Measurements from ENCODE around the gene FAM200B.

The FAM200B gene

GRCh38 chr4:15681372-15682241 is at the start of gene FAM200B:
Gene FAM200B, plus strand, starts transcription at chr4:15681827. Its CDS starts 5,151 bp downstream, at chr4:15686978.
- in situ Hi-C loops (cut with HindIII; ENCODE audit: low sequenced_read_pairs), result no loop called here
- peak; percentile 19 for TF ChIP-seq CTCF (IDR thresholded peaks at IDR 0.05; ENCODE audit: low read depth, low read length, missing control alignments)
- peak; percentile 96 for DNase-seq (ENCODE audit: low read depth)
- H3K4me3 ChIP-seq (ENCODE audit: low read depth, low read length), result peak within 1 kb of the TSS; percentile 83

- no peak for TF ChIP-seq CTCF (IDR thresholded peaks at IDR 0.05; ENCODE audit: low read depth, low read length, missing control alignments)
- no peak overlapping the region for H3K4me3 ChIP-seq (ENCODE audit: low read depth, low read length)
- in situ Hi-C loops (cut with HindIII; ENCODE audit: low sequenced_read_pairs), result no loop called here
- no peak for DNase-seq (ENCODE audit: low read depth)
Observed at GRCh38 chr4:15636818-15637217, 44.8 kb upstream of the FAM200B start.

GRCh38 chr4:15638418-15638817 is 43.2 kb upstream of the FAM200B start:
- TF ChIP-seq CTCF (IDR thresholded peaks at IDR 0.05; ENCODE audit: low read depth, low read length, missing control alignments), result no peak
- no peak for DNase-seq (ENCODE audit: low read depth)
- no peak overlapping the region for H3K4me3 ChIP-seq (ENCODE audit: low read depth, low read length)
- in situ Hi-C loops (cut with HindIII; ENCODE audit: low sequenced_read_pairs), result no loop called here

- no peak for TF ChIP-seq CTCF (IDR thresholded peaks at IDR 0.05; ENCODE audit: low read depth, low read length, missing control alignments)
- in situ Hi-C loops (cut with HindIII; ENCODE audit: low sequenced_read_pairs), result no loop called here
- DNase-seq (ENCODE audit: low read depth), result no peak
- H3K4me3 ChIP-seq (ENCODE audit: low read depth, low read length), result no peak overlapping the region
Observed at GRCh38 chr4:15648600-15648999, 33.0 kb upstream of the FAM200B start.

GRCh38 chr4:15649914-15650545 is 31.6 kb upstream of the FAM200B start:
- DNase-seq (ENCODE audit: low read depth), result no peak
- TF ChIP-seq CTCF (IDR thresholded peaks at IDR 0.05; ENCODE audit: low read depth, low read length, missing control alignments), result peak; percentile 63
- no peak overlapping the region for H3K4me3 ChIP-seq (ENCODE audit: low read depth, low read length)
- in situ Hi-C loops (cut with HindIII; ENCODE audit: low sequenced_read_pairs), result no loop called here

GRCh38 chr4:15651676-15652075 is 30.0 kb upstream of the FAM200B start:
- H3K4me3 ChIP-seq (ENCODE audit: low read depth, low read length), result no peak overlapping the region
- no peak for TF ChIP-seq CTCF (IDR thresholded peaks at IDR 0.05; ENCODE audit: low read depth, low read length, missing control alignments)

More at GRCh38 chr4:15651676-15652075, 30.0 kb upstream of the FAM200B start:
- in situ Hi-C loops (cut with HindIII; ENCODE audit: low sequenced_read_pairs), result no loop called here
- DNase-seq (ENCODE audit: low read depth), result no peak

All from astrocyte of the cerebellum (primary cell).